Measurements from ENCODE around the gene IGFBP4.

Gene IGFBP4

GRCh38 chr17:40432864-40433528 lies 10.3 kb upstream of the IGFBP4 start:
- no peak for DNase-seq

- DNase-seq: no peak
Measured at GRCh38 chr17:40433551-40434415, 9.5 kb upstream of the IGFBP4 start.

- DNase-seq: no peak
Measured at GRCh38 chr17:40436636-40437035, 6.6 kb upstream of the IGFBP4 start.

GRCh38 chr17:40437095-40437732 lies 6.0 kb upstream of the IGFBP4 start:
- DNase-seq: no peak

GRCh38 chr17:40440166-40440565 lies 3.1 kb upstream of the IGFBP4 start:
- no peak for DNase-seq

GRCh38 chr17:40442392-40443195 lies 656 bp upstream of the IGFBP4 start:
- no peak for DNase-seq

- no peak for DNase-seq
Measured at GRCh38 chr17:40443988-40444899, 994 bp downstream of the IGFBP4 start.

- DNase-seq: no peak
Measured at GRCh38 chr17:40445751-40446468, 2.7 kb downstream of the IGFBP4 start.

- no peak for DNase-seq
Measured at GRCh38 chr17:40447148-40447644, 3.9 kb downstream of the IGFBP4 start.

- DNase-seq: no peak
Measured at GRCh38 chr17:40447806-40448205, 4.6 kb downstream of the IGFBP4 start.

GRCh38 chr17:40448213-40448638 lies 5.0 kb downstream of the IGFBP4 start:
- no peak for DNase-seq

GRCh38 chr17:40448639-40449261 lies 5.5 kb downstream of the IGFBP4 start:
- DNase-seq: no peak

- peak; percentile 47 for DNase-seq
Measured at GRCh38 chr17:40450175-40450574, 6.9 kb downstream of the IGFBP4 start.

- DNase-seq: no peak
Measured at GRCh38 chr17:40451420-40451819, 8.2 kb downstream of the IGFBP4 start.

- DNase-seq: no peak
Measured at GRCh38 chr17:40452216-40452787, 9.1 kb downstream of the IGFBP4 start.

GRCh38 chr17:40452921-40453378 lies 9.7 kb downstream of the IGFBP4 start:
- no peak for DNase-seq

GRCh38 chr17:40453881-40454612 lies 10.8 kb downstream of the IGFBP4 start:
- DNase-seq: no peak

- DNase-seq: no peak
Measured at GRCh38 chr17:40454613-40454995, 11.4 kb downstream of the IGFBP4 start.

GRCh38 chr17:40456396-40456951 lies 13.2 kb downstream of the IGFBP4 start:
- no peak for DNase-seq
